HG03280 (cell line): Measurements from ENCODE around the gene PTPRJ.
"Not testable (repeated sequence)": the region's sequence is repeated elsewhere in the genome, so short reads cannot be mapped to it uniquely, and the experiment has no call there.

Experiments
- ATAC-seq: cut with Tn5 transposase; IDR thresholded peaks from one replicate; pipeline ENCODE4 v1.9.1; 2021; ENCODE audit warnings: mild to moderate bottlenecking, moderate library complexity; ENCODE audit not compliant: unreplicated experiment

The PTPRJ gene

DNA sequence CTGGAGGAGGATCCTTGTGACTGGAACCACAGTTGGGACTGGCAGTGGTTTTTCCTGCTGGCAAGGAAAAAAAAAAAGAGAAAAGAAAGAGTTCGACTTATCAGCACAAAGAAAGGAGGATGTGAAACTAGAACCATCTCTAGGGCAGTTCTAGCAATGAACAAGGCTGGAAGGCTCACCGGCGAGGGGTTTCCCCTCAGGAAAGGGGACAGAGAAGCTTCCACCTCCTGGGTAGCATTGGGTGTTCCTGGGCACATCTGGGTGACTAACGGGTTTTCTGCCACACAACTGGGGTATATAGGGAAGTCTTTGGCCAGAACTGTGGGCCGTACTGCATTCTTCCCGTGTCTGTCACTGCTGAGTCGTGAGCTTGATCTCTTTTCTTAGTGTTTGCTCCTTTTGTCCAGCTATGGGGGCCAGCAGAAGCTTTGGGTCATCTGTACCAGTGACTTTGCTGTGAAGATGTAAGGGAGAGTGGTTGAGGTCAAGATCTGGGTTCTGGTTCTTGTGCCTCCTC, 126.9 kb downstream of the PTPRJ start:
- ATAC-seq: peak; percentile 70

DNA sequence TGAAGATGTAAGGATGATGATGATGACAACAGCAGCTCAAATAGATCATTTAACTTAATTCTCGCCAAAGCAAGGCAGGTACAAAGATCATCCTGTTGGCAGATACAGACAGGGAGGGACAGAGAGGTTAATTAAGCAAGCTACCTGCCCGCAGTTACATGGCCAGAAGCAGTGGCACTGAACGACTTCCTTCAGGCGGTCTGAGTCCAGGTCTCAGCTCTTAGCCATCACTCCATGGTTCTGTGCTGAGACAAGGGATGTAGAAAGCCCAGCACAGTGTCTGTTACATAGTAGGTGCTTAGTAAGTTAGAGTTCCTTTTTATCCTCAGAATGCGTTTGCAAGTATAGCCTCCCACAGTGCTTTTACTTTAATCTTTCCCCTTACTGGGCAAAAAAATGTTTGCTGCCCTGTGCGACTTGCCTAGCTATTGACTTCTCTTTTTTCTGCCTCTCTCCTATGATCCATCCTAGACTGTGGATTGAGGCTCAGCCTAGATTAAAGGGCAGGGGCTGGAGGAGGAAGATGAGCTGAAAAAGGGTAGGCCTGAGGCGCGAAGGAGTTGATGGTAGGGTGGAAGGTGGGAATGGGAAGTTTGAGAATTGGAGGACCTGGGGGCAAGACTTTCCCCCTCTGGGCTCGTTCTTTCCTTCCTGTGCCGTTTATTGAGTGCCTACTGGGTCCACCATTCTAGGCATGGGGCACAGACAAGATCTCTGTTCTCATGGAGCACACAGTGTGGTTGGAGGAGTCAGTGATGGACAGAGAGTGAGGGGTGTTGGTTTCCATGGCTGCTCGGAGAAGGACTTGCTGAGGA, 128.1 kb downstream of the PTPRJ start:
- ATAC-seq: no peak

DNA sequence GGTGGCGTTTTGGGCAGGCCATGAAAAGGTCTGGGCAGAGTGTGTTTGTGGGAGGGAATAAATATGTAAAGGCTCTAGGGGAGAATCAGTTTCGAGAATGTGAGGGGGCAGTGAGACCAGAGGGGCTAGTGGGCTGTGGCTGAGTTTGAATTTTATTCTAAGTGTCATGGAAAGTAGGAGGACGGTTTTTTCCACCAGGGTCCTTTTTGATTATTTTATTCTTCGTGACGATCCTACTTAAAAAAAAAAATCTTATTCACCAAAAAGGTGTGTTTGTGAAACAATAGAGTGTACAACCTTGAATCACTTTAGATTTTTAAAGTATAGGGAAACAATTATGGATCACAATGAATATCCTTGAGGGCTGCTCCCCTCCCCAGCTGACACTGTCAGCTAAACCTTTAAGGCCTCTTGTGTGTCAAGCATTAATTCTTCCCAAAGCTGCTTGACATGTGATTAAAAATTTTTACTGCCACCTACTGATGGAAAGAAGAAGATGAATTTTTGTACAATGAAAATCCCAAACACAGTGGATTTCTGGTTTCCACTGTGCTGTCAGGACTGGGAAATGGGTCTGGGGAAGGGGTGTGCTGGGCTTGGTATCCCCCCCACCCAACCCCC, 128.8 kb downstream of the PTPRJ start:
- ATAC-seq: no peak

DNA sequence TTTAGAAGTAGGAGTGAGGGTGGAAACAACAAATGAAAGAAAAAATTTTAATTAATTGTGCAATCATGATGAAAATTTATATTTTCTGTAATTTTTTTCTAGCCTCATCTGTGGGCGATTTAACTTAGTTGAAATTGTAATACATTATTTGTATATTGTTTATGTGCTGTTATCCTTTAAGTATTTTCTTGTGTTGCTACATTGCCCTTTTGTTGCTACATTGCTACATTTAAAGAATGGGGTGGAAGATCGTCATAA, 130.1 kb downstream of the PTPRJ start:
- ATAC-seq: no peak

DNA sequence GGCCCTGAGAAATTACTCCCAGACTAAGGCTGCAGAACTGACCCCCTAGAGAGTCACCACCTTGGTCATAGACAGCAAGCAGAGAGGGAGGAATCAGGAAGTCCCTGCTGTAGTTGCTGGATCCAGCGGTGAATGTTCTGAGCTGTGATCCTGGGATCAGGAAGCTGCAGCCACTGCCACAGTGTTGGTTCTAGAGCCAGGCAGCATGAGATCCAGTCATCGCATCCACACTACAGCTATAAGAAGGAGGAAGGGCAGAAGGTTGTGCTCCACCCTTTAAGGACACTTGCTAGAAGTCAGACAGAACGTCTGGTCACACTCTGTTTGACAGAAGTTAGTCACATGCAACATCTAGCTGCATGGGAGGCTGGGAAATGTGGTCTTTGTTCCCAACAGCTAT, 131.5 kb downstream of the PTPRJ start:
- no peak for ATAC-seq

DNA sequence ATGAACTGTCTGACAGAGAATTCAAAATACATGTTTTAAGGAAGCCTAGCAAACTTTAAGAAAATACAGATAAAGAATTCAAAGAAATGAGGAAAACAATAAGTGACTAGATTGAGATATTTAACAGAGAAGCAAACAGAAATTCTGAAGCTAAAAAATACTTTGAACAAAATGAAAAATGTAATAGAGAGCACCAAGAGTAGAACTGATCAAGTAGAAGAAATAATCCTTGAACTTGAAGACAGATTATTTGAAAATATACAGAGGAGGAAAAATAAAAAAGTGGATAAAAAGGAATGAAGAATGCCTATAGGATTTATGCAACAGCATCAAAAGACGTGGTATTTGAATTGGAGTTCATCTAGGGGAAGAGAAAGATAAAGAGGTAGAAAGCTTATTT, 134.4 kb downstream of the PTPRJ start:
- ATAC-seq: no peak

DNA sequence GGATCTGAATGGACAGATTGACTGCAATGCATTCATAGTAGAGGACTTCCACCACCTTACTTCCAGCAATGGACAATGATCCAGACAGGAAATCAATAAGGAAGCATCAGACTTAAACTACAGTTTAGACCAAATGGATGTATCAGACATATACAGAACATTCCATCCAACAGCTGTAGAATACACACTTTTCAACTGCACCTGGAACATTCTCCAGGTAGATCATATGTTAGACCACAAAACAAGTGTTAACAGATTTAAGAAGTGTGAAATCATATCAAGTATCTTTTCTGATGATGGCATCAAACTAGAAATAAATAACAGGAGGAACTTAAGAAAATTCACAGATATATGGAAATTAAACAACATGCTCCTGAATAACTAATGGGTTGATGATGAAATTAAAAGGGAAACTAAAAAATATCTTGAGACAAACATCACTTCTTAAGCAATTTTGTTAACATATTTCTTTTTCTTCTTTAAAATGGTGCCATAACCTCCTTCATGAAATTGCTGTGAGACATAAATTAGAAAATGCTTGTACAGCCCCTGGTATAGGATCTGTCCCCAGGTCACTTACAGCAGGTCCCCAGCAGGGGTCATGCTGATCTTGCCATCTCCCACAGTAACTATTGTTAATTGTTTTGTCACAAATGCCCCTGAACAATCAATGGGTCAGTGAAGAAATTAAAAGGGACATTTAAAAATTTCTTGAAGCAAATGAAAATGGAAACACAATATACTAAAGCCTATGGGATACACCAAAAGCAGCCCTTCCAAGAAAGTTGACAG, 136.3 kb downstream of the PTPRJ start:
- ATAC-seq: no peak

DNA sequence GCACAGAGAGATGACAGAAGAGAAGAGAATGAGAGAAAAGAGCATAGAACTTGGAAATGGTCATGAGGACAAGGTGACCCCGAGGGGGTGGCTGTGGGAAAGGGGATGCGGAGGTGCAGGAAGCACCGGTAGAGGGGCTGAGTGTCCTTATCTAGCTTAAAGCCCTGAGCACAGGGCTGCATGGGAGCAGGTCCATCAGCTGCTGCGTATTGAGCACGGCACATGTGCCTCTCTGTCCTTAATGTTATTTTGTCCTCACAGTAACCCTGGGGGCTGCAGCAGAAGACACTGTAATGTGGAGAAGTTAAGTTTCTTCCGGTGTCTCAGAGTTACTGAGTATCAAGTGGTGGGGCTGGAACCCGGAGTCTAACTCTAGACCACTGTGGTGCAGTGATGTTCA, 141.9 kb downstream of the PTPRJ start:
- no peak for ATAC-seq

DNA sequence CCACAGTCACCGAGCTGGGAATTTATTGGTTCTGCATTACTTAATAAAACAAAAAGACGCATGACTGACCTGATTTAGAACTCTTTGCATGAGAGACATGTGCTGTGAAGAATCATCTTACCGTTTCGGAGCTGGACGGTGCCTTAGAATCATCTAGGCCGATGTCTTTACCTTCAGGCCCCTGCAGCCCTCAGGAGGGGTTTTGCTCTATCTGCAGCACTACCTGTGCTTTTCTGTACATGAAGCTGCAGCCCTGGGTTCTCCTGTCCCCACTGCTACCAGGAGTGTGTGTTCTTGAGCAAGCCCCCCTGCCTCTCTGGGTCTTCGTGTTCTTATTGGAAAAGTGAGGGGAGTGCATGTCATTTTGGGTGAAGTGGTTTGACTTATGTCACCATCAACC, 142.3 kb downstream of the PTPRJ start:
- ATAC-seq: no peak

DNA sequence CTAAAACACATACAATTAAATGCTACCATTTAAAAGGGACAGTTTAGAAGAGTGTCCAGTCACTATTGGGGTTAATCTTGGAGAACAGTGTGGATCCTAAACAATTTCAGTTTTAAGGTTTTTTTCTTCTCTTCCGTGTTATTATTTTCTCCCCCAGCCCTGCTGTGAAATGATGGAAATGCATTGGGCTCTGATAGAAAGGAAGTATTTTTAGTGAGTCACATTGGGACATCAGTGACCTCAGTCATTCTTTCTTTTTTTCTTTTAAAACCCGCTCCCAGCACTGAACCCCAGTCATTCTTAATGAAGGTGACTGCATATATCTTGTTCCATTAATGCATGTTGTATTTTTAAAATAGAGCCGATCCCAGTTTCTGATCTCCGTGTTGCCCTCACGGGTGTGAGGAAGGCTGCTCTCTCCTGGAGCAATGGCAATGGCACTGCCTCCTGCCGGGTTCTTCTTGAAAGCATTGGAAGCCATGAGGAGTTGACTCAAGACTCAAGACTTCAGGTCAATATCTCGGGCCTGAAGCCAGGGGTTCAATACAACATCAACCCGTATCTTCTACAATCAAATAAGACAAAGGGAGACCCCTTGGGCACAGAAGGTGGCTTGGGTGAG, 143.0 kb downstream of the PTPRJ start:
- no peak for ATAC-seq

DNA sequence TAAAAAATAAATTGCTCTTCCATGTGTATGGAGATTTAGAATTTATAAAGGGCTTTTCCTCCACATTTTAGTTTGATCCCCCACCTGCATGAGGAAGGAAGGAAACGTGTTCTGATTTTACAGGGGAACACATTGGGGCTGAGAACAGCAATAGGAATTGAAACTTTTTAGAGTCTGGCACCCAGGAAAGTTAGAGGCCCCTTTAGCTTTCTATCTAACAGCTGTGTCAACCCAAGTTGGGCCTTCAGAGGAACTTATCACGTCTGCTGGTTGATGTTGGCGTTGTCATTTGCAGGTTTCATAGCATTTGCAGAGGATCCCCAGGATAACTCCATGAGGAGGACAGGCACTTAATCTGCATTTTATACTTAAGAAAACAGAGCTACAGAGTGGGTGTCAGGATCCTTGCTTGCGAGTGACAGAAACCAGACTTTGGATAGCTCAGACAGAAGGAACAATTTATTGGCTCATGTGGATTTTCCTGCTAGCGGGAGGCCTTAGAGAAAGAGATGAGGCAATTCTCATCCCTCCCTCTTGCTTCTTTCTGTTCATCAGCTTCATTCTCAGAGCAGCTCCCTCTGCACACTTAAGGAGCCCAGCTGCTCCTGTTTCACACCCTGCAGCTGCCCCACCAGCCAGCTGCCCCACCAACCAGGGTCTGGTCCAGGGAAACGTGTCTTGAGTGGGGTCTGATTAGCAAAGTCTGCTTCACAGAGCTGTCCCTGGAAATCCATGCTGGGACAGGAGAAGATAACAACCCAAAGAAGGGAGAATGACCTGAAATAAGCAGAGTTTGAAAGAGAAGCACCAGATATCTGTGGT, 143.8 kb downstream of the PTPRJ start:
- ATAC-seq: no peak

DNA sequence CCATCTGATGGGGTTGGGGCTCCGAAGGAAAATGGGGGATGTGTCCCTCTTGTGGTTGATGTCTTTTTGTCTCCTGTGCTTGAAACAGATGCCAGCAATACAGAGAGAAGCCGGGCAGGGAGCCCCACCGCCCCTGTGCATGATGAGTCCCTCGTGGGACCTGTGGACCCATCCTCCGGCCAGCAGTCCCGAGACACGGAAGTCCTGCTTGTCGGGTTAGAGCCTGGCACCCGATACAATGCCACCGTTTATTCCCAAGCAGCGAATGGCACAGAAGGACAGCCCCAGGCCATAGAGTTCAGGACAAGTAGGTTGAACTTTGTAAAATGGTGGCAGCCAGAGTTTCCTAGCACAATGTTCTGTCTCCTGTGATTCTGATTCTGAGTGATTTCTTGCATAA, 144.5 kb downstream of the PTPRJ start:
- ATAC-seq: no peak

DNA sequence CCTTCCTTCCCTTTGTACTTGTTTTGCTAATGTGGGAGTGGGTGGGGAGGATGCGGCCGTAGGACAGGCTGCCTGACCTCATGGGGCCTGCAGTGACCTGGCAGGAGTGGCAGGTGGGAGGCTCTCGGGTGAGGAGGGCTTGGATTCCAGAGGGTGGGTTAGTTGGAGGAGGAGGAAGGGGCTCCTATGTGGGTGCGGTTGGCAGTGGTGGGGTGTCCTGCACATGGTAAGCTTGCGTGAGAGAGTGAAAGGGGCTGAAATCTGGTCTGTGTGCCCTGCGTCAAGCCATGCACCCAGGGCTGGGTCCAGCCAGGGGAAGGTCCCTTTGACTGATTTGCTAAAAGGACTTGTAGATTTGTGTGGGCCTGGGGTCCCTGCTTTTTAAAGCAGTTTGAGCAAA, 145.5 kb downstream of the PTPRJ start:
- ATAC-seq: no peak

DNA sequence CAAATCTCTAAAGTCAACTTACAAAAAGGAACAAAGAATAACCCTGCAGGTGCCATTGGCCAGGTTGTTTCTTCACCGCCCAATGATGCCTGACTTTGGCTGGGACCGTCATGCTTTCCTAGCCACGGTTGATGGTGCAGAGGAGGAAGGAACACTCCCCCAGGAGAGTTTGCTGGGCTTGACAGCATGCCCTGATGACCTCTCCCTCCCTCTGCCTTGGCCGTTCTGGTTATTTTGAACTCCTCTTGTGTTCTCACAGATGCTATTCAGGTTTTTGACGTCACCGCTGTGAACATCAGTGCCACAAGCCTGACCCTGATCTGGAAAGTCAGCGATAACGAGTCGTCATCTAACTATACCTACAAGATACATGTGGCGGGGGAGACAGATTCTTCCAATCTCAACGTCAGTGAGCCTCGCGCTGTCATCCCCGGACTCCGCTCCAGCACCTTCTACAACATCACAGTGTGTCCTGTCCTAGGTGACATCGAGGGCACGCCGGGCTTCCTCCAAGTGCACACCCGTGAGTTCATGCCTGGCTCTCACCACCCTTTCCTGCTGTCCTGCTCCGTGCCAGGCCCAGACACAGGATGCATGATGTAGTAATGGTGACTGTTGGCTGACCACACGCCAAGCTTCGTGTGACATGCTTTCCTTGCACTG, 147.3 kb downstream of the PTPRJ start:
- ATAC-seq: no peak

DNA sequence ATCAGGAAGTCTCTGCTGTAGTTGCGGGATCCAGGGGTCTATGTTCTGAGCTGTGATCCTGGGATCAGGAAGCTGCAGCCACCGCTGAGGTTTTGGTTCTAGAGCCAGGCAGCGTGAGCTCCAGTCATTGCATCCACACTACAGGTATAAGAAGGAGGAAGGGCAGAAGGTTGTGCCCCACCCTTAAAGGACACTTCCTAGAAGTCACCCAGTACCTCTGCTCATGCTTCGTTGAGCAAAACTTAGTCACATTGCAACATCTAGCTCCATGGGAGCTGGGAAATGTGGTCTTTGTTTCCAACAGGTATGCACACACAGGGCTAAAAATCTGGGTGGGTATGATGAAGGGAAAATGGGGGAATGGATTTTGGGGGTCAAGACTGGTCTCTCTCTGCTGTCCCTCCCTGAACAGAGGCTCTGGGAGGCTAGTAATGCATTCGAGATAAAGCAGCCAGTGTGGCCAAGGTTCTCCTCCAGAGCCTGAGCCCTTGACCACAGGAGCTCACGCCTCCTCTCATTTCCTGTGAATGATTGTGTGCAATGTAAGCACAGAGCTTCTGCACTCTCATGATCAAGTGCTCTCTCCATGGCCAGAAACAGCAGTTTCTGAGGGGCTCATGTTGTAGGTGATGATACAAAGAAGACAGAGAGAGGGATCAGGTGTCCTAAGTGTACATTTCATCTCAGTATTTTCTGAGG, 149.5 kb downstream of the PTPRJ start:
- no peak for ATAC-seq

DNA sequence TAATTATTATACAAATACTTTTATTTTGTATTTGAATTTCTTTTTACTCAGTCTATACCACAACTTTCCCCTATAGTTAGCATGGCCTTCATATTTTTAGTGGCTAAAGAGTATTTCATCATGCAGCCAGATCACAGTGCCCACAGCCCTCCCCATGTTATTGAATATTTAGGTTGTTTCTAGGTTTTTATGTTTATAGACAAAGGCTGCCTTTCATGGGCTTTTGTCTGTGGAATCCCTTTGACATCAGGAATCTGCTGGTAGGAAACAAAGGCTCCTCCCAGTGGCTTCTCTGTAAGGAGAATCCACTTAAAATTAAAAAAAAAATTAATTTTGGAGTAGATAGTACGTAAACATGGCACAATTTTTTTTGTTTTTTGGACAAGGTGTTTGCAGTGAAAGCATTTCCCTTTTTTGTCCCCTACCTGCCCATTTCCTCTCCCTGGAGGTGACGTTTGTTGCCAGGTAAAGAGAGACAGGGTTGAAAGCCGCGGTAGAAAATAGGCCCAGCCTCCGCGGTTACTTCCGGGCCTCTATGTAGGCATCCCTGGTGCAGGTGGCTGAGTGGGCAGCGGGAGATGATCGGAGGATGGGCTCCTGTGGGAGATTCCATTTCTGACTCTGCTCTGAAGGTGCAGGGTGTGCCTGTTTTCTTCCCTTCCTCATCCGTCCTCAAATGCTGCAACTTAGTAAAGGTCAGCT, 154.0 kb downstream of the PTPRJ start:
- no peak for ATAC-seq

DNA sequence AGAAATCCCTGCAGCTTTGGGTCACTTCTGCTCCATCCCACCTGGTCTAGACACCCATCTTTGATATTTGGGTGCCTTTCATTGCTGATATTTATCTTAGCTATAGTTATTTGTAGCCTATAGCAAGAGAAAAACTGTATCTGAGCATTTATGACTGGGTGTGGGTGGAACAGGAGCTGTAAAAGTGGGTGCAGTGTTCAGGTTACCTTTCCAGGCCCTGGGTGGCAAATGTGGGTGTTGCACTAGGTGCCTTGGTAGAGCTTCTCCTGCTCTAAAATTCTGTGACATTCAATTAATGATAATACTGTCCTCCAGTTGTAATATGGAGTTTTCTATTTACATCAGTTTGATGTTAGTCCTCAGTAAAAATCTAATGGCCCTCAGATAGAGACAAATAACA, 157.9 kb downstream of the PTPRJ start:
- no peak for ATAC-seq

DNA sequence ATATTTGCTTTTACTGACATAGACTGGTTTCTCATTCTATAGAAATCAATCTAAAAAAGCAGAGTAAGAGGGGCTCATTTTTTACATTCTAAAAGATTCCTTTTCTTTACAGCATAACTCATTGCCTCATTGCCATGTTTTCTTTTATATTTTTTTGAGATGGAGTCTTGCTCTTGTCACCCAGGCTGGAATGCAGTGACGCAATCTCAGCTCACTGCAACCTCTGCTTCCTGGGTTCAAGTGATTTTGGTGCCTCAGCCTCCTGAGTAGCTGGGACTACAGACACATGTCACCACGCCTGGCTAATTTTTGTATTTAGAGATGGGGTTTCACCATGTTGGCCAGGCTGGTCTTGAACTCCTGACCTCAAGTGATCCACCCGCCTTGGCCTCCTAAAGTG, 159.5 kb downstream of the PTPRJ start:
- ATAC-seq: not testable (repeated sequence)
